ENCODE results near the gene BCL2L2.

GRCh38 chr14:23322568-23323517, 16.2 kb downstream of the BCL2L2 start:
- TF ChIP-seq POLR2A (IDR thresholded peaks at IDR 0.05), result no peak
- no peak for TF ChIP-seq CTCF (IDR thresholded peaks at IDR 0.05)
